Measurements from ENCODE around the gene PPP2R2C.

PPP2R2C gene

GRCh38 chr4:6456450-6456849, 16.0 kb downstream of the PPP2R2C start:
- TF ChIP-seq CTCF (IDR thresholded peaks at IDR 0.05; ENCODE audit: low read depth, low read length, missing control alignments): no peak
- no peak for DNase-seq (ENCODE audit: low read depth)
- no peak overlapping the region for H3K4me3 ChIP-seq (ENCODE audit: low read depth, low read length)
- in situ Hi-C loops (cut with HindIII; ENCODE audit: low sequenced_read_pairs): no loop called here

- H3K4me3 ChIP-seq (ENCODE audit: low read depth, low read length): no peak overlapping the region
- in situ Hi-C loops (cut with HindIII; ENCODE audit: low sequenced_read_pairs): no loop called here
- no peak for TF ChIP-seq CTCF (IDR thresholded peaks at IDR 0.05; ENCODE audit: low read depth, low read length, missing control alignments)
- DNase-seq (ENCODE audit: low read depth): no peak
These were observed 18.1 kb downstream of the PPP2R2C start for GRCh38 chr4:6454112-6454910.

GRCh38 chr4:6453688-6453990, 18.8 kb downstream of the PPP2R2C start:
- no peak for TF ChIP-seq CTCF (IDR thresholded peaks at IDR 0.05; ENCODE audit: low read depth, low read length, missing control alignments)
- no peak for DNase-seq (ENCODE audit: low read depth)
- H3K4me3 ChIP-seq (ENCODE audit: low read depth, low read length): no peak overlapping the region
- in situ Hi-C loops (cut with HindIII; ENCODE audit: low sequenced_read_pairs): no loop called here

- TF ChIP-seq CTCF (IDR thresholded peaks at IDR 0.05; ENCODE audit: low read depth, low read length, missing control alignments): no peak
- DNase-seq (ENCODE audit: low read depth): no peak
- H3K4me3 ChIP-seq (ENCODE audit: low read depth, low read length): no peak overlapping the region
- in situ Hi-C loops (cut with HindIII; ENCODE audit: low sequenced_read_pairs): no loop called here
These were observed 19.3 kb downstream of the PPP2R2C start for GRCh38 chr4:6452897-6453687.

GRCh38 chr4:6452116-6452896, 20.1 kb downstream of the PPP2R2C start:
- in situ Hi-C loops (cut with HindIII; ENCODE audit: low sequenced_read_pairs): no loop called here
- no peak overlapping the region for H3K4me3 ChIP-seq (ENCODE audit: low read depth, low read length)
- no peak for TF ChIP-seq CTCF (IDR thresholded peaks at IDR 0.05; ENCODE audit: low read depth, low read length, missing control alignments)
- DNase-seq (ENCODE audit: low read depth): no peak

GRCh38 chr4:6451309-6451708, 21.1 kb downstream of the PPP2R2C start:
- no peak for DNase-seq (ENCODE audit: low read depth)
- no peak for TF ChIP-seq CTCF (IDR thresholded peaks at IDR 0.05; ENCODE audit: low read depth, low read length, missing control alignments)
- in situ Hi-C loops (cut with HindIII; ENCODE audit: low sequenced_read_pairs): no loop called here
- no peak overlapping the region for H3K4me3 ChIP-seq (ENCODE audit: low read depth, low read length)
